ENCODE results near the gene ROBO4. TPM values are rescaled to one million over a fixed set of nuclear protein-coding genes. Genes with fewer than 3 reads are reported as not detected.
A peak's percentile ranks its signal among the peaks of the same experiment; 100 is the strongest.

The ROBO4 gene
- total and polyA plus RNA-seq, 5 experiments from 2014 or later, result 0.04 TPM; not detected in 4

DNA sequence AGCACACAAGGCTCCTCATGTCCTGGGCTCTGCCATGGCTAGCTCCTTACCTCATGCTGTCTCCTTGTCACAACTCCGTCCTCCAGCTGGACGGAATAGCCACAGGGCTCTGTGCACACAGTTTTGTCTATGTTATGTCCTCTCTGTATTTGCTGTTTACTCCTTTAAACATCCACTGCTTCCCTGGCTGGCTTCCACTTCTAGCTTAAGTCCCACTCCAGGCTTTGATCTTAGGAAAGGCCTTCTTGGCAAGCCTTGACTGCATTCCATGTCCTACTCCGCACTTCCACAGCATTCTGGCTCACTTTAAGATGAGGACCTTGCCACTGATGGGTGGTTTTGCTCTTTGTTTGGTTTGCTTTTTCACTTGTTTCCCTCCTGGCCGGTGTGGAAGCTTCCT lies 55.4 kb downstream of the ROBO4 start:
- Mint-ChIP-seq H3K27me3 (peaks cover 63 to 93% (median 83%) of the 10 kb centered on the region in 5 donors), H3K4me1 (peaks cover 10 to 15% (median 11%) of the 10 kb centered on the region in 4 donors), H3K9me3 (peaks cover 0 to 2% (median 0%) of the 10 kb centered on the region in 9 donors), H3K27ac (no peak overlapping the region), H3K36me3 (no peaks in the 10 kb centered on the region), H3K4me3 (peak overlapping the region in 1 of 10 donors; percentile 28)
- ATAC-seq (no peak), DNase-seq (no peak)
- POLR2A ChIA-PET, result no interaction called here

DNA sequence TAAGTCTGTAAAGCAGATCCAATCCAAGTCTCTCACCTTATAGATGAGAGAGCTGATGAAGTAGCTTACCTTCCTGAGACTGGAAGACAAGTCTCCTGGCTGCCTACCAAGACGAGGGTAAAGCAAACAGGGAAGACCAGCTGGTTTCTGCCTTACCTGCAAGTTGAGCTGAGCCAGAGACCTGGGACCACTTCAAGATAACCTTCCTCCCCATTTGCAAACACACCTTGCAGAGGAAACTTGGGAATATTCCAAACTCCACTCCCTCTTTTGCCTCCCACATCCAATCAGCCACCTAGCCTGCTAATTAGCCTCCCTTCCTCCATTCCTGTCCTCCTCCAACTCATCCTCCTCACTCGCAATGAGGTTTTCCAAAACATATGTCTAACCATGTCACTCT lies 55.8 kb downstream of the ROBO4 start:
- Mint-ChIP-seq H3K27ac (no peak overlapping the region), H3K36me3 (no peaks in the 10 kb centered on the region), H3K9me3 (peaks cover 0 to 2% (median 0%) of the 10 kb centered on the region in 9 donors), H3K4me1 (peaks cover 10 to 19% (median 16%) of the 10 kb centered on the region in 4 donors), H3K4me3 (no peak overlapping the region), H3K27me3 (peaks cover 64 to 90% (median 83%) of the 10 kb centered on the region in 5 donors)
- ATAC-seq, result no peak
- POLR2A ChIA-PET, result no interaction called here
- DNase-seq, result no peak

- DNase-seq (no peak), ATAC-seq (no peak)
- H3K27ac Mint-ChIP-seq, result no peak overlapping the region
- peaks cover 0 to 2% (median 0%) of the 10 kb centered on the region in 9 donors for H3K9me3 Mint-ChIP-seq
- H3K27me3 Mint-ChIP-seq, result peaks cover 62 to 86% (median 77%) of the 10 kb centered on the region in 5 donors
- no peak overlapping the region for H3K4me3 Mint-ChIP-seq
- POLR2A ChIA-PET, result no interaction called here
- peaks cover 13 to 25% (median 20%) of the 10 kb centered on the region in 4 donors for H3K4me1 Mint-ChIP-seq
- no peaks in the 10 kb centered on the region for H3K36me3 Mint-ChIP-seq
These were observed 56.5 kb downstream of the ROBO4 start for GRCh38 chr11:124841201-124841600.

DNA sequence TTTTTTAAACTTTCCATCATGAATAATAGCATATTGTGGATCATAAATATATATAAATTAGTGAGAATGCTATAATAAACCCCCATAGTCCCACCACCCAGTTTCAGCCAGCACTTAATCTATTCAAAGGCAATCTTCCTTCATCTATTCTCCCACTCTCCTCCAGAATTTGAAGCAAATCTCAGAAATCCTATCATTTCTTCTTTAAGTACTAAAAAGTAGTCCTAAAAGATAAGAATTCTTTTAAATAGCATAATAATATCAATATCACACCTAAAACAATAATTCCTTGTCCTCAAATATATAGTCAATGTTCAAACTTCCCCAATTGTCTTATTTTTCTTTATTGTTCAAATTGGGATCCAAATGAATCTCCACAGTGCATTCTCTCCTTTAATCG lies 57.0 kb downstream of the ROBO4 start:
- Mint-ChIP-seq H3K4me1 (peaks cover 12 to 28% (median 21%) of the 10 kb centered on the region in 4 donors), H3K36me3 (no peaks in the 10 kb centered on the region), H3K27ac (no peak overlapping the region), H3K27me3 (peaks cover 59 to 80% (median 72%) of the 10 kb centered on the region in 5 donors), H3K4me3 (peak overlapping the region in 2 of 10 donors; percentile 71 to 74), H3K9me3 (peaks cover 0 to 2% (median 0%) of the 10 kb centered on the region in 9 donors)
- DNase-seq (no peak), ATAC-seq (no peak)
- POLR2A ChIA-PET, result no interaction called here

DNA sequence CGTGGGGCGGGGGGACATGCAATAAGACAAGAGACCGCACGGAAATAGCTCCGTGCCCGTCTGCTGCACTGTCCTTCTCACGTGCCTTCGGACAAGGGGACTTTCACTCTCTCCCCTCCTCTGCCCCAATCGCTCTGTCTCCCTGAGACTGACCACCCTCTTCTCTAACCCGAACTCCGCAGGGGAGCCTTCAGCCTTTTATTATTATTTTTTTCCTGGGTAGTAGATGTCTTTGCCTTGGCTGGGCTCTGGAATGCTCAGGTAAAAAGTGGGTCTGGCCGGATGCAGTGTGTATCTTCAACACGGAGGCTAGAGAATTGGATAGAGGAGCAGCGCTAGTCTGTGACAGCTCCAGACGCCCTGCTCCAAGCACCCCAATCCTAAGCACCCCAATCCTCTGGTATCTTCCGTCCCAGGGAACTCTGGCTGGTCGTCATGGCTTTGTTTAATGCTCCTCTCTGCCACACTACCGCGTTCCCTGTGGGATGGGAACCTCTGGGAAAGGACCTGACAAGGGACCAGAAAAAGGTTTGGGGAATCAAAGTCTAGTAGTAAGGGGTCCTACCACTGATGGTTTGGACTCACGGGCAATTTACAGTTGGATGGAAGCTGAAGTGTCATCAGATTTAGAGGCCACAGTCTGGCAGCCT lies 57.6 kb downstream of the ROBO4 start:
- H3K9me3 Mint-ChIP-seq, result peaks cover 0 to 2% (median 0%) of the 10 kb centered on the region in 9 donors
- peak overlapping the region; percentile 43 to 79 (median 73) for H3K4me3 Mint-ChIP-seq
- H3K27ac Mint-ChIP-seq, result no peak overlapping the region
- POLR2A ChIA-PET, result no interaction called here
- no peaks in the 10 kb centered on the region for H3K36me3 Mint-ChIP-seq
- peaks cover 53 to 78% (median 71%) of the 10 kb centered on the region in 5 donors for H3K27me3 Mint-ChIP-seq
- ATAC-seq (peak in 1 of 2 donors; percentile 25), DNase-seq (no peak)
- H3K4me1 Mint-ChIP-seq, result peaks cover 12 to 28% (median 21%) of the 10 kb centered on the region in 4 donors

GRCh38 chr11:124839128-124839971 lies 58.3 kb downstream of the ROBO4 start:
- ATAC-seq, result peak in 1 of 2 donors; percentile 31

DNA sequence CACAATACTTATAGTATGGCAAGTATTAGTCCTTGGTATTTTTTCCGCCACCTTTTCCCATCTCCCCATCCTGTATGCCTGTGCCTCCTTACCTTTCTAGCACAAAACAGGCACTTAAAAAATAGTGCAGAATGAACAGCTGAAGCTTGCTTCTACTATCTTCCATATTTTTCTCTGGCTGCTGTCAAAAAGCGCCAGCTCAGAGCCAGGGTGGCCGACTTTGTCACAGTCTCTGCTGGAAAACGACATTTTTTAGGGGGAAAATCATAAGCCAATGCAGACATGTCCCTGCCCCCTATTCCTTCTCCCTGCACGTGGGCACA lies 58.9 kb downstream of the ROBO4 start:
- DNase-seq (no peak), ATAC-seq (no peak)
- Mint-ChIP-seq H3K27ac (no peak overlapping the region), H3K27me3 (peaks cover 47 to 66% (median 58%) of the 10 kb centered on the region in 5 donors), H3K9me3 (peaks cover 0 to 2% (median 0%) of the 10 kb centered on the region in 9 donors), H3K4me1 (peaks cover 12 to 28% (median 21%) of the 10 kb centered on the region in 4 donors), H3K4me3 (peak overlapping the region in 9 of 10 donors; percentile 31 to 69 (median 55)), H3K36me3 (no peaks in the 10 kb centered on the region)
- POLR2A ChIA-PET, result interaction anchor here (1.1 kb wide), 1 partner anchor 169 kb away, joined by 3 read pairs; no protein-coding TSS in a partner anchor

More at GRCh38 chr11:124839128-124839971, 58.3 kb downstream of the ROBO4 start:
- H3K36me3 Mint-ChIP-seq, result no peaks in the 10 kb centered on the region
- H3K4me3 Mint-ChIP-seq, result peak overlapping the region; percentile 43 to 79 (median 73)
- no peak overlapping the region for H3K27ac Mint-ChIP-seq
- peaks cover 0 to 2% (median 0%) of the 10 kb centered on the region in 9 donors for H3K9me3 Mint-ChIP-seq
- POLR2A ChIA-PET, result interaction anchor here (1.1 kb wide), 1 partner anchor 170 kb away, joined by 3 read pairs; no protein-coding TSS in a partner anchor
- peaks cover 46 to 71% (median 64%) of the 10 kb centered on the region in 5 donors for H3K27me3 Mint-ChIP-seq
- H3K4me1 Mint-ChIP-seq, result peaks cover 12 to 28% (median 21%) of the 10 kb centered on the region in 4 donors
- peak in 1 of 10 donors; percentile 9 for DNase-seq

DNA sequence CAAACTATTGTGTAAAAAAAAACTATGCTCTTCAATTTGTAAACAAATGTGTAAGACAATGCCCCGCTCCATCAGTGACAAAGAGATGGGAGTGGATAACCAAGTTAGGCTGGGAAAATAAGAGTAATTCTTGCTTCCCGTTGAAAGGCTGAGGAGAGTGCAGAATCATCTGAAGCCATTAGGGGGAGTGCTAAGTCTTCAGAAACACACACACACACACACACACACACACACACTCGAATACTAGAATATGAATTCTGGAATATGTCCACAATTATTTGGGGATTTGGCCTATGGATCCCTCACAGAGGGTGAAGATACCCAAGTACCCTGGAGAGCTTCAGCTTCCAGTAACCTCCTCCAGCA lies 60.2 kb downstream of the ROBO4 start:
- peaks cover 0 to 2% (median 0%) of the 10 kb centered on the region in 9 donors for H3K9me3 Mint-ChIP-seq
- peak overlapping the region in 4 of 10 donors; percentile 18 to 82 (median 78) for H3K4me3 Mint-ChIP-seq
- peak in 2 of 10 donors; percentile 25 to 27 for DNase-seq
- POLR2A ChIA-PET, result interaction anchor here (0.6 to 1.7 kb wide), 5 partner anchors 91 to 195 kb away, joined by 3 to 7 read pairs (median 3); partner anchors contain the start of genes SIAE and SPA17
- ATAC-seq, result peak in 1 of 2 donors; percentile 40
- peaks cover 41 to 63% (median 55%) of the 10 kb centered on the region in 5 donors for H3K27me3 Mint-ChIP-seq
- H3K36me3 Mint-ChIP-seq, result no peaks in the 10 kb centered on the region
- peaks cover 12 to 22% (median 17%) of the 10 kb centered on the region in 4 donors for H3K4me1 Mint-ChIP-seq
- peak overlapping the region in 1 of 10 donors; percentile 11 for H3K27ac Mint-ChIP-seq

DNA sequence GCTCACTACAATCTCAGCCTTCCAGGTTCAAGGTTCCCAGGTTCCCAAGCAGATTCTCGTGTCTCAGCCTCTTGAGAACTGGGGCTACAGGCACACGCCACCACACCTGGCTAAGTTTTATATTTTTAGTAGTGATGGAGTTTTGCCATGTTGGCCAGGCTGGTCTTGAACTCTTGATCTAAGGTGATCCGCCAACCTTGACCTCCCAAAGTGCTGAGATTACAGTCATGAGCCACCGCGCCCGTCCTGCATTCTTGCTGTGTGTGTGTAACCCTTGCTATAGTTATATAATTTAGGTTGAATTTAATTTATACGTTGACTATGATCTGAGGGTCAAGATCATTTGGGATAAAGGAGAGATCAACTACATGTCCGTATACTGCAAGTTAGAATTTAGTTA lies 61.7 kb downstream of the ROBO4 start:
- DNase-seq (no peak), ATAC-seq (no peak)
- peaks cover 27 to 52% (median 43%) of the 10 kb centered on the region in 5 donors for H3K27me3 Mint-ChIP-seq
- POLR2A ChIA-PET, result interaction anchor here (0.7 to 1.7 kb wide), 5 partner anchors 35 to 167 kb away, joined by 3 to 7 read pairs (median 5); no protein-coding TSS in a partner anchor
- no peaks in the 10 kb centered on the region for H3K36me3 Mint-ChIP-seq
- peaks cover 0 to 1% (median 0%) of the 10 kb centered on the region in 9 donors for H3K9me3 Mint-ChIP-seq
- peaks cover 12 to 22% (median 17%) of the 10 kb centered on the region in 4 donors for H3K4me1 Mint-ChIP-seq
- peak overlapping the region in 9 of 10 donors; percentile 44 to 85 (median 78) for H3K4me3 Mint-ChIP-seq
- peak overlapping the region in 2 of 10 donors; percentile 7 to 68 for H3K27ac Mint-ChIP-seq

DNA sequence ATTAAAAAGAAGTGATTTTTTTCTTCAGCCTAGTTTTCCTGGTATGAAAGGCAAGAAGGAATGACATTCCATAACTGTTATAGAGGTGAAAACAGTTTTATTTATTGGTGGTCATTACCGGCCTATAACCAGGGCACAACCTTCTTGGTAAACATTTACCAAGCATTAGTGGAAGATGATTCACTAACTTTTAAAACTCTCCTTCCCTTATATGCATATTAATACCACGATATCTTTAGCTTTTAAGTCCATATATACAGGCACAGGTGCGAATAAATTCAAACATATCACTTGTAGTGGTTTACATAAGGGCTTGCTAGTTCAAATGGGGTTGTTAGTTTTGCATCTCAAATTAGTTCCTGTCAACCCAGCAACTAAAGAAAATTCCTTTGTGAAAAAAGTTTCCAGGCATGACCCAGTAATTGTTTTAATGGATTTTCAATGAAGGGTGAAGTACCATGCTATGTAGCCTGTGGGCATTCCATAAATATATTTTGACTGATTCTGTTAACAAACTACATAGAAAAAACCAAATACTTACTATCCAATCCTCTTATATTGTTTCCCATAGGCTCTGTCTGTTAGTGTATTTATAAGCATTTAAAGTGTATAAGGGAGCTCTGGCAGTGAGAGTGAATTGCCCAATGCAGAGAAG lies 63.0 kb downstream of the ROBO4 start:
- DNase-seq, result no peak
- peaks cover 9 to 14% (median 11%) of the 10 kb centered on the region in 4 donors for H3K4me1 Mint-ChIP-seq
- H3K27ac Mint-ChIP-seq, result no peak overlapping the region
- no peaks in the 10 kb centered on the region for H3K36me3 Mint-ChIP-seq
- no peak overlapping the region for H3K4me3 Mint-ChIP-seq
- no peak for ATAC-seq
- POLR2A ChIA-PET, result no interaction called here
- no peaks in the 10 kb centered on the region for H3K9me3 Mint-ChIP-seq
- peaks cover 18 to 39% (median 30%) of the 10 kb centered on the region in 5 donors for H3K27me3 Mint-ChIP-seq

Measured in naive thymus-derived CD8-positive, alpha-beta T cell (primary cell).